Measurements from ENCODE around the gene IRGQ. TPM values are rescaled to one million over a fixed set of nuclear protein-coding genes. Genes with fewer than 3 reads are reported as not detected.

Gene IRGQ
- total RNA-seq, 2 experiments from 2014 or later = 28.9 to 29.8 TPM

- Histone ChIP-seq H3K4me3 (ENCODE audit: low read length) (no peak overlapping the region), H3K27me3 (ENCODE audit: control insufficient read depth in 1 of 2, insufficient read depth in 2 of 2, low read length in 2 of 2) (no peaks in the 10 kb centered on the region), H3K4me1 (ENCODE audit: insufficient read depth, low read length) (peaks cover 6% of the 10 kb centered on the region), H3K9me3 (ENCODE audit: control insufficient read depth in 1 of 2, insufficient read depth in 1 of 2, low read length in 2 of 2) (no peaks in the 10 kb centered on the region), H3K36me3 (ENCODE audit: insufficient read depth, low read length) (peaks cover 63% of the 10 kb centered on the region), H3K27ac (ENCODE audit: low read depth in 1 of 2, low read length in 2 of 2) (no peak overlapping the region)
- Mint-ChIP-seq H3K4me3 (no peak overlapping the region), H3K9me3 (no peaks in the 10 kb centered on the region), H3K27ac (no peak overlapping the region), H3K36me3 (ENCODE audit: low read depth) (peaks cover 84% of the 10 kb centered on the region), H3K27me3 (no peaks in the 10 kb centered on the region), H3K4me1 (ENCODE audit: low read depth) (peaks cover 8% of the 10 kb centered on the region)
- CTCF ChIA-PET = interaction anchor here (1.7 to 4.5 kb wide), 2 partner anchors 34 to 43 kb away, joined by 5 to 122 read pairs; partner anchors contain the start of genes IRGQ and ZNF576
- POLR2A ChIA-PET = no interaction called here
- DNase-seq (no peak), ATAC-seq (ENCODE audit: poor library complexity) (no peak)
- no peak for TF ChIP-seq CTCF (IDR thresholded peaks at IDR 0.05)
- intact Hi-C loops (cut with DNase I, micrococcal nuclease) = loop anchor here in 1 of 2 experiments (10.0 kb wide), 1 partner anchor 231 kb away; the partner anchor contains the start of gene KCNN4
Measured at GRCh38 chr19:43553656-43554055, 42.3 kb downstream of the IRGQ start.

GRCh38 chr19:43552616-43553015 lies 43.3 kb downstream of the IRGQ start:
- peaks cover 8% of the 10 kb centered on the region for H3K4me1 Mint-ChIP-seq (ENCODE audit: low read depth)
- H3K36me3 Mint-ChIP-seq (ENCODE audit: low read depth) = peaks cover 79% of the 10 kb centered on the region
- Histone ChIP-seq H3K4me3 (ENCODE audit: low read length) (no peak overlapping the region), H3K27ac (ENCODE audit: low read depth in 1 of 2, low read length in 2 of 2) (no peak overlapping the region), H3K36me3 (ENCODE audit: insufficient read depth, low read length) (peaks cover 58% of the 10 kb centered on the region), H3K27me3 (ENCODE audit: control insufficient read depth in 1 of 2, insufficient read depth in 2 of 2, low read length in 2 of 2) (no peaks in the 10 kb centered on the region), H3K9me3 (ENCODE audit: control insufficient read depth in 1 of 2, insufficient read depth in 1 of 2, low read length in 2 of 2) (no peaks in the 10 kb centered on the region), H3K4me1 (ENCODE audit: insufficient read depth, low read length) (peaks cover 6% of the 10 kb centered on the region)
- intact Hi-C loops (cut with DNase I, micrococcal nuclease) = loop anchor here in 1 of 2 experiments (10.0 kb wide), 1 partner anchor 232 kb away; the partner anchor contains the start of gene KCNN4
- H3K9me3 Mint-ChIP-seq = no peaks in the 10 kb centered on the region
- no peak overlapping the region for H3K27ac Mint-ChIP-seq
- no peaks in the 10 kb centered on the region for H3K27me3 Mint-ChIP-seq
- no peak overlapping the region for H3K4me3 Mint-ChIP-seq
- ChIA-PET CTCF (interaction anchor here (1.7 to 4.5 kb wide), 2 partner anchors 33 to 44 kb away, joined by 5 to 122 read pairs; partner anchors contain the start of genes IRGQ and ZNF576), POLR2A (interaction anchor here (1.0 kb wide), 1 partner anchor 20 kb away, joined by 4 read pairs; the partner anchor contains the start of gene ZNF575)
- DNase-seq = no peak
- ATAC-seq (ENCODE audit: poor library complexity) = no peak
- no peak for TF ChIP-seq CTCF (IDR thresholded peaks at IDR 0.05)

DNA sequence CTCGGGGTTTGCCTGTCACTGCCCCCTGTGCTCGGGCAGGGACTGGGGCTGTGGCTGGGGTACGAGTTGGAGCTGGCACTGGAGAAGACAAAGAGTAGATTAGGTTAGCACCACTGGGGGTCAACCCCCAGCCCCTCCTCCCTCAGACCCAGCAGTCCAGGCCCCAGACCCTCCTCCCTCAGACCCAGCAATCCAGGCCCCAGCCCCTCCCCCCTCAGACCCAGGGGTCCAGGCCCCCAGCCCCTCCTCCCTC lies 43.8 kb downstream of the IRGQ start:
- H3K27ac ChIP-seq (ENCODE audit: low read depth in 1 of 2, low read length in 2 of 2) = no peak overlapping the region
- Mint-ChIP-seq H3K9me3 (no peaks in the 10 kb centered on the region), H3K4me1 (ENCODE audit: low read depth) (peaks cover 8% of the 10 kb centered on the region), H3K27me3 (no peaks in the 10 kb centered on the region), H3K36me3 (ENCODE audit: low read depth) (peaks cover 75% of the 10 kb centered on the region), H3K27ac (no peak overlapping the region), H3K4me3 (no peak overlapping the region)
- ATAC-seq (ENCODE audit: poor library complexity) (no peak), DNase-seq (no peak)
- intact Hi-C loops (cut with DNase I, micrococcal nuclease) = loop anchor here in 1 of 2 experiments (10.0 kb wide), 1 partner anchor 233 kb away; the partner anchor contains the start of gene KCNN4
- H3K36me3 ChIP-seq (ENCODE audit: insufficient read depth, low read length) = peaks cover 55% of the 10 kb centered on the region
- H3K9me3 ChIP-seq (ENCODE audit: control insufficient read depth in 1 of 2, insufficient read depth in 1 of 2, low read length in 2 of 2) = no peaks in the 10 kb centered on the region
- ChIA-PET POLR2A (interaction anchor here (1.0 kb wide), 1 partner anchor 19 kb away, joined by 4 read pairs; the partner anchor contains the start of gene ZNF575), CTCF (no interaction called here)
- no peaks in the 10 kb centered on the region for H3K27me3 ChIP-seq (ENCODE audit: control insufficient read depth in 1 of 2, insufficient read depth in 2 of 2, low read length in 2 of 2)
- no peak overlapping the region for H3K4me3 ChIP-seq (ENCODE audit: low read length)
- H3K4me1 ChIP-seq (ENCODE audit: insufficient read depth, low read length) = peaks cover 6% of the 10 kb centered on the region
- TF ChIP-seq CTCF (IDR thresholded peaks at IDR 0.05) = no peak

All from CD4-positive, alpha-beta T cell (primary cell).